HL-60 (cell line): ENCODE measurements around the gene MBD4.

Experiments used
- DNase-seq, 2 experiments: peaks; one replicate each; pipeline ENCODE4 v3.0.0-alpha.2; 2010 to 2020; ENCODE audit warnings: low read depth in 1 of 2, low spot score in 1 of 2
- H3K27ac ChIP-seq: fragments of 250-450 bp; sonication (Bioruptor Pico); replicated peaks from 2 replicates; pipeline ENCODE4 v1.5.1; 2020; ENCODE audit warnings: mild to moderate bottlenecking, moderate library complexity
- H3K27me3 ChIP-seq: fragments of 250-450 bp; sonication (Bioruptor Pico); 2 replicates; pipeline ENCODE4 v1.5.1; 2021; ENCODE audit warnings: mild to moderate bottlenecking, moderate library complexity; ENCODE audit not compliant: insufficient read depth, poor library complexity, severe bottlenecking
- H3K4me3 ChIP-seq: replicated peaks from 2 replicates; pipeline ENCODE4 v1.5.1; 2011; ENCODE audit warnings: mild to moderate bottlenecking, control low read depth, low read length; ENCODE audit not compliant: insufficient read depth
- GABPA ChIP-seq: IDR thresholded peaks from 2 replicates; pipeline ENCODE4 v1.6.1; 2012; ENCODE audit warnings: low read depth
- POLR2AphosphoS5 ChIP-seq: IDR thresholded peaks from 2 replicates; pipeline ENCODE4 v1.6.1; 2012; ENCODE audit warnings: low read depth
- SPI1 ChIP-seq: IDR thresholded peaks from 2 replicates; pipeline ENCODE4 v1.6.1; 2012; ENCODE audit warnings: low read depth, mild to moderate bottlenecking, borderline replicate concordance
- TF ChIP-seq, protein P1 (sequence below): IDR thresholded peaks from one replicate; pipeline ENCODE4 v1.5.1; 2011; ENCODE audit warnings: low read length, control low read depth, inconsistent platforms; ENCODE audit not compliant: insufficient read depth
- TF ChIP-seq, protein P2 (sequence below): IDR thresholded peaks from 2 replicates; pipeline ENCODE4 v1.6.1; 2012; ENCODE audit warnings: low read depth; ENCODE audit not compliant: insufficient replicate concordance

Gene MBD4

DNA sequence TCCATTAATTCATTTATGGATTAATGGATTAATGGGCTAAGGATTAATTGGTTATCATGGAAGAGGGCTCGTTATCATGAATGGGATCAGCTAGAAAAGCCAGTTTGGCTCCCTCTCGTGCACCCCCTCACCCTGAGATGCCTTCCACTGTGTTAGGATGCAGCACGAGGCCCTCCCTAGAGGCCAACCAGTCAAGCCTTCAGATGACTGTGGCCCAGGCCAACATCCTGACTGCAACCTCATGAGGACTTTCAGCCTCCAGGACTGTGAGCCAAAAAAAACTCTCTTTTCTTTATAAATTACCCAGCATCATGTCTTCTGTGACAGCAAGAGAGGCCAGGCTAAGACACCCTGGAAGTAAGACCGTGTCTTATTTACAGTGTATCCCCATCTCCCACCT is 20.3 kb downstream of the MBD4 start:
- TF ChIP-seq GABPA (no peak), POLR2AphosphoS5 (no peak), SPI1 (no peak)
- TF ChIP-seq, protein P1, sequence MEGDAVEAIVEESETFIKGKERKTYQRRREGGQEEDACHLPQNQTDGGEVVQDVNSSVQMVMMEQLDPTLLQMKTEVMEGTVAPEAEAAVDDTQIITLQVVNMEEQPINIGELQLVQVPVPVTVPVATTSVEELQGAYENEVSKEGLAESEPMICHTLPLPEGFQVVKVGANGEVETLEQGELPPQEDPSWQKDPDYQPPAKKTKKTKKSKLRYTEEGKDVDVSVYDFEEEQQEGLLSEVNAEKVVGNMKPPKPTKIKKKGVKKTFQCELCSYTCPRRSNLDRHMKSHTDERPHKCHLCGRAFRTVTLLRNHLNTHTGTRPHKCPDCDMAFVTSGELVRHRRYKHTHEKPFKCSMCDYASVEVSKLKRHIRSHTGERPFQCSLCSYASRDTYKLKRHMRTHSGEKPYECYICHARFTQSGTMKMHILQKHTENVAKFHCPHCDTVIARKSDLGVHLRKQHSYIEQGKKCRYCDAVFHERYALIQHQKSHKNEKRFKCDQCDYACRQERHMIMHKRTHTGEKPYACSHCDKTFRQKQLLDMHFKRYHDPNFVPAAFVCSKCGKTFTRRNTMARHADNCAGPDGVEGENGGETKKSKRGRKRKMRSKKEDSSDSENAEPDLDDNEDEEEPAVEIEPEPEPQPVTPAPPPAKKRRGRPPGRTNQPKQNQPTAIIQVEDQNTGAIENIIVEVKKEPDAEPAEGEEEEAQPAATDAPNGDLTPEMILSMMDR: no peak
- TF ChIP-seq, protein P2, sequence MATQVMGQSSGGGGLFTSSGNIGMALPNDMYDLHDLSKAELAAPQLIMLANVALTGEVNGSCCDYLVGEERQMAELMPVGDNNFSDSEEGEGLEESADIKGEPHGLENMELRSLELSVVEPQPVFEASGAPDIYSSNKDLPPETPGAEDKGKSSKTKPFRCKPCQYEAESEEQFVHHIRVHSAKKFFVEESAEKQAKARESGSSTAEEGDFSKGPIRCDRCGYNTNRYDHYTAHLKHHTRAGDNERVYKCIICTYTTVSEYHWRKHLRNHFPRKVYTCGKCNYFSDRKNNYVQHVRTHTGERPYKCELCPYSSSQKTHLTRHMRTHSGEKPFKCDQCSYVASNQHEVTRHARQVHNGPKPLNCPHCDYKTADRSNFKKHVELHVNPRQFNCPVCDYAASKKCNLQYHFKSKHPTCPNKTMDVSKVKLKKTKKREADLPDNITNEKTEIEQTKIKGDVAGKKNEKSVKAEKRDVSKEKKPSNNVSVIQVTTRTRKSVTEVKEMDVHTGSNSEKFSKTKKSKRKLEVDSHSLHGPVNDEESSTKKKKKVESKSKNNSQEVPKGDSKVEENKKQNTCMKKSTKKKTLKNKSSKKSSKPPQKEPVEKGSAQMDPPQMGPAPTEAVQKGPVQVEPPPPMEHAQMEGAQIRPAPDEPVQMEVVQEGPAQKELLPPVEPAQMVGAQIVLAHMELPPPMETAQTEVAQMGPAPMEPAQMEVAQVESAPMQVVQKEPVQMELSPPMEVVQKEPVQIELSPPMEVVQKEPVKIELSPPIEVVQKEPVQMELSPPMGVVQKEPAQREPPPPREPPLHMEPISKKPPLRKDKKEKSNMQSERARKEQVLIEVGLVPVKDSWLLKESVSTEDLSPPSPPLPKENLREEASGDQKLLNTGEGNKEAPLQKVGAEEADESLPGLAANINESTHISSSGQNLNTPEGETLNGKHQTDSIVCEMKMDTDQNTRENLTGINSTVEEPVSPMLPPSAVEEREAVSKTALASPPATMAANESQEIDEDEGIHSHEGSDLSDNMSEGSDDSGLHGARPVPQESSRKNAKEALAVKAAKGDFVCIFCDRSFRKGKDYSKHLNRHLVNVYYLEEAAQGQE: no peak
- no peak for DNase-seq
- Histone ChIP-seq H3K4me3 (no peak overlapping the region), H3K27me3 (no peaks in the 10 kb centered on the region), H3K27ac (no peak overlapping the region)

DNA sequence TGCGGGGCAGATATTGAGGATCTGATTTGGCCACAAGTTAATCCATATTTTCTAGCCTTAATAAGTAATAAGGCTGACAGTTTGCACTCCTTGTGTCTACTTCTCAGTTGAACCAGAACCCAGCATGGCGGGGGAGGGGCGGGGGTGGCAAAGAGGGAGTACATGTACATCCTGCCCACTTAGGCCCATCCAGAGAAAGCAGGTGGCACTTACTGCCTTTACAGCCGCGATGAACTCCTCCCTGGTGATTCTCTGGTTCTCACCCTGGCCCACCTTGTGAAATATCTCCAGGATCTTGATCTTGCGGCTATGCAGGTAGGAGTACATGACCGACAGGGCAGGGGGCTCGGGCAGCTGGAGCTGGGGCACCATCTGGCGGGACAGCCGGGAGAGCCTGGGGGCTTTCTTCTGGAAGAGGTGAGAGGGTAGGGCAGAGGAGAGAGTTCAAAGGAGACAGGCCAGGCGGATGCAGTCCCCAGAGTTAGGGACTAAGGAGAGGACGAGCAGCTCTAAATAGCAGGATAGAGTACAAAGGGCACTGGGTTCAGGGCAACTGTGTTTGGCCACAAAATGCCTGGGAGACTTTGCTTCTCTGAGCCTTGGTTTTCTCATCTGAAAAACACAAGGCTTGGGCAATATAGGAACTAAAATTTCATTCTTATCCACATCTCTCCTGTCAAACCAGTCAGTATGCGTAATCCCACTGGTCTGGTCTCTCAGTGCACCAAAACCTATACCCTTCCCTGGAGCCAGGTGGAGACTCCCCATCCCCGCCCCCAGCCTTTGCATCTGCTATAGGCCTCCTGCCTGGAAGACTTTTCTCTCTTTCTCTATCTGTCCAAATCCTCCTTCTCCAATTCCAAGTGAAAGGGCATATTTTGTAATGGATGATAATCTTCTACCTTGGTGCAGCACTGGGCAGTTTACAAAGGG is 21.4 kb downstream of the MBD4 start:
- DNase-seq: no peak
- Histone ChIP-seq H3K27me3 (no peaks in the 10 kb centered on the region), H3K27ac (no peak overlapping the region), H3K4me3 (no peak overlapping the region)
- no peak for TF ChIP-seq SPI1

DNA sequence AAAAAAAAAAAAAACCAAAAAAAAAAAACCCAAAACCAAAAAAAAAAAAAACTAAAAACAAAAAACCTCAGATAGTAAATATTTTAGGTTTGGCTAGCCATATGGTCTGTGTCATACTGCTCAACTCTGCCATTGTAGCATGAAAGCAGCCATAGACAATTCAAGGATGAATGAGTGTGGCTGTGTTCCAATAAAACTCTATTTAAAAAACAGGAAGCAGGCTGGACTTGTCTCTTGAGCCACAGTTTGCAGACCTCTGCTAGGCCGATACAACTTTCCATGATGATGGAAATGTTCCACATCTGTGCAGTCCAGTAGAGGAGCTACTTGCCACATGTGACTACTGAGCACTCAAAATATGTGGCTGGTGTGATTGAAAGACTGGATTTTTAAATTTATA is 22.4 kb downstream of the MBD4 start:
- no peak for TF ChIP-seq POLR2AphosphoS5
- peak; percentile 44; the same call in 1 of the 2 replicates for TF ChIP-seq SPI1
- H3K4me3 ChIP-seq: no peak overlapping the region
- DNase-seq: no peak
- H3K27ac ChIP-seq: no peak overlapping the region
- no peaks in the 10 kb centered on the region for H3K27me3 ChIP-seq

DNA sequence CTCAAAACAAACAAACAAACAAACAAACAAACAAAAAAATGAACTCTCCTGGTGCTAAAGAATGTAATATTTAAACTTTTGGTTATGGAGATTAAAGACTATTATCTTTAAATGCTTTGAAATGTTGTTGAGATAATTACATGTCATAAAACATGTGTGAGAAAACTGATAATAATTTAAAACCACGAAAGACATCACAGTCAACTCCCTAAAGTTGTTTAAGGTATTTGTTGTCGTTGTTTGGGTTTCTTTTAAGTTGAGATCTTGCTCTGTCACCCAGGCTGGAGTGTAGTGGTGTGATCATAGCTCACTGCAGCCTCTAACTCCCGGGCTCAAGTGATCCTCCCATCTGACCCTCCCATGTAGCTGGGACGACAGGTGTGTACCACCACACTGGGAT is 23.3 kb downstream of the MBD4 start:
- H3K27ac ChIP-seq: no peak overlapping the region
- TF ChIP-seq POLR2AphosphoS5 (no peak), GABPA (no peak), SPI1 (no peak)
- TF ChIP-seq, protein P2: no peak
- TF ChIP-seq, protein P1: no peak

More for the DNA sequence above, 23.3 kb downstream of the MBD4 start:
- Histone ChIP-seq H3K27me3 (no peaks in the 10 kb centered on the region), H3K4me3 (no peak overlapping the region)
- no peak for DNase-seq
